DND-41 (cell line): ENCODE measurements around the gene ARHGAP9.
"Not testable (repeated sequence)": the region's sequence is repeated elsewhere in the genome, so short reads cannot be mapped to it uniquely, and the experiment has no call there.

Source experiments
- CTCF ChIP-seq: IDR thresholded peaks from 2 replicates; pipeline ENCODE4 v1.5.1; 2012; ENCODE audit warnings: borderline replicate concordance, low read length, moderate library complexity, mild to moderate bottlenecking; ENCODE audit not compliant: poor library complexity, severe bottlenecking; ENCODE audit errors: extremely low read depth
- EZH2 ChIP-seq: IDR thresholded peaks from 3 replicates; pipeline ENCODE4 v1.6.1; 2012; ENCODE audit warnings: borderline replicate concordance, low read depth, mild to moderate bottlenecking, moderate library complexity, low read length, inconsistent platforms; ENCODE audit not compliant: severe bottlenecking

GRCh38 chr12:57507796-57508195, 28.1 kb upstream of the ARHGAP9 start:
- TF ChIP-seq CTCF, EZH2: not testable (repeated sequence)
